Caki2 (cell line): ENCODE measurements around the gene COA5. TPM values are rescaled to one million over a fixed set of nuclear protein-coding genes. Genes with fewer than 3 reads are reported as not detected.

ENCODE experiments used
- DNase-seq: peaks from one replicate; pipeline ENCODE4 v3.0.0-alpha.2; 2015; ENCODE audit warnings: low read depth
- in situ Hi-C: cut with HindIII; loops from 2 replicates; pipeline ENCODE4 v1.10.0; 2016; ENCODE audit warnings: low sequenced_read_pairs, low pct_unique_long_range_greater_than_20kb, mixed read lengths
- total RNA-seq: library from RNA; depleted of rRNA; stranded (reverse); fragments of >200 nt; shearing (Covaris generic); gene quantifications from 2 replicates; pipeline ENCODE4 v1.2.3, GENCODE V29; 2014; ENCODE audit warnings: low replicate concordance; rRNA removed

The COA5 gene, protein sequence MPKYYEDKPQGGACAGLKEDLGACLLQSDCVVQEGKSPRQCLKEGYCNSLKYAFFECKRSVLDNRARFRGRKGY
- total RNA-seq: 20.5 and 68.5 TPM in 2 replicates

- in situ Hi-C loops: loop anchor here (25.0 kb wide), 1 partner anchor 454 kb away; no protein-coding TSS in a partner anchor
- peak; percentile 89 for DNase-seq
These were observed at the start of gene COA5, which contains the start of gene UNC50 for GRCh38 chr2:98608116-98608961. COA5 (minus strand) TSS chr2:98608512; CDS start chr2:98608405, 107 bp downstream. UNC50 (plus strand) TSS chr2:98608589; CDS start chr2:98609760, 1,171 bp downstream.

DNA sequence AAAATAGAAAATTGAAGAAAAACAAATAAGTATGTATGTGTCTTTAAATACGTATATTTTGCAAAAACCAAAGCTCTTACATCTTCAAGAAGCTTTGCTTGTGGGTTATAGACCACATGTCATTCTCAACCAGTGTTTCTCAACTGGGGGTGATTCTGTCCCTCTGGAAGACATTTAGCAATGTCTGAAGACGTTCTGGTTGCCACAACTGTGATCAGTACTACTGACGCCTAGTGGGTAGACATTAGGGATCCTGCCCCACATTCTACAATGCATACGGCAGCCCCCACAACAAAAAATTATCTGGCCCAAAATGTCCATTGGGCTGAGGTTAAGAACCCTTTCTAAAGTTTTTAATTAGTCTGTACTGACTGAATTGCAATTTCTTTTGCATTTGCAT lies 48.5 kb upstream of the COA5 start:
- in situ Hi-C loops: no loop called here
- no peak for DNase-seq

DNA sequence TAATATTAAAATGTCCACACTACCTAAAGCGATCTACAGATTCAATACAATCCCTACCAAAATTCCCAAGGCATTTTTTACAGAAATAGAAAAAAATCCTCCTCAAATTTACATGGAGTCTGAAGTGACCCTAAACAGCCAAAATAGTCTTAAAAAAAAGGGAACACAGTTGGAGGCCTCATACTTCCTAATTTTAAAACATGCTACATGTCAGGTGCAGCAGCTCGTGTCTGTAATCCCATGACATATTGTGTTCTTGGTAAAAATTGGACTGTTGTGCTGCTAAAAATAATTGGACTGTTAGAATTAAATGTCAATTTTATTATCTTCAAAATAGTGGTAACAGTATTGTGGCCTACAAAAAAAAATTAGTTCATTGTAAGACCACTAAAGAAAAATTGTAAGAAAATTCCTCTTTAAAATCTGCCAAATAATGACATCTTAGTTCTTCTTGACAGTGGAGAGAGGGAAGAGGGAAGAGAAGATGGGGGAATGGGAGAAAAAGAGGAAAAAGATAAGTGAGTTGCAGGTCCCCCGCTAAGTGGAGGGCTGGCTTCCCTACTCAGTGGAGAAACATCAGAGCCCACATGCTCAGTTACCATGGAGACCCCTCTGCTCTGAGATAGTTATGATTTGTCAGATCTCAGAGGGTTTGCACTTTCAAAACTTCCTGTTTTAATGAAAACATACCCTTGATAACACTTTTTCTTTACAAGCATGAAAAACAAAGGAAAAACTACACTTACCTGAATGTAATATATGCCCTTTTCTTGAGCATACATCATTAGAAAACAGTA lies 46.6 kb upstream of the COA5 start:
- in situ Hi-C loops: no loop called here
- DNase-seq: no peak

GRCh38 chr2:98650998-98651397 lies 42.7 kb upstream of the COA5 start:
- no peak for DNase-seq
- in situ Hi-C loops: no loop called here

DNA sequence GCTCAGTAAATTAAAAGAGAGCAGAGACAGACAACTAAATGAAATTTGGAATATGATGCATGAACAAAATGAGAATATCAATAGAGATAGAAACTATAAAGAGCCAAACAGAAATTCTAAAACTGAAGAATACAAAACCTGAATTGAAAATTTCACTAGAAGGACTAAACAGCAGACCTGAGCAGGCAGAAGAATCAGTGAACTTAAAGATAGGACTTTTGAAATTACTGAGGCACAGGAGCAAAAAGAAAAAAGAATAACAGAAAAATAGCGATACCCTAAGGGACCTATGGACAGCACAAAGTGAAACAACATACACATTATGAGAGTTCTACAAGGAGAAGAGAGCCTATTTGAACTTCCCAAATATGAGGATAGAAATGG lies 41.7 kb upstream of the COA5 start:
- in situ Hi-C loops: no loop called here
- no peak for DNase-seq

GRCh38 chr2:98649135-98649991 lies 41.1 kb upstream of the COA5 start:
- peak; percentile 71 for DNase-seq
- in situ Hi-C loops: no loop called here

DNA sequence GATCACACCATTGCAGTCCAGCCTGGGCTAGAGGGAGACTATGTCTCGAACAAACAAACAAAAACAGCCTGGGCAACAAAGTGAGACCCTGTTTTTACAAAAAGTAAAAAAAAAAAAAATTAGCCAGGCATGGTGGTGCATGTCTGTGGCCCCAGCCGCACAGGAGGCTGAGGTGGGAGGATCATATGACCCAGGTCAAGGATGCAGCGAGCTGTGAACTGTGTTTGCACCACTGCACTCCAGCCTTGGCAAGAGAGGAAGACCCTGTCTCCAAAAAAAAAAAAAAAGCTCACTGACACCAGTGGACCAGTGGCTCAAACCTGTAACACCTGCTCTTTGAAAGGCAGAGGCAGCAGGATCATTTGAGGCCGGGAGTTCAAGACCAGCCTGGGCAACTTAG lies 40.1 kb upstream of the COA5 start:
- peak; percentile 18 for DNase-seq
- in situ Hi-C loops: no loop called here

- in situ Hi-C loops: no loop called here
- DNase-seq: no peak
These were observed 39.3 kb upstream of the COA5 start for GRCh38 chr2:98647636-98648035.

DNA sequence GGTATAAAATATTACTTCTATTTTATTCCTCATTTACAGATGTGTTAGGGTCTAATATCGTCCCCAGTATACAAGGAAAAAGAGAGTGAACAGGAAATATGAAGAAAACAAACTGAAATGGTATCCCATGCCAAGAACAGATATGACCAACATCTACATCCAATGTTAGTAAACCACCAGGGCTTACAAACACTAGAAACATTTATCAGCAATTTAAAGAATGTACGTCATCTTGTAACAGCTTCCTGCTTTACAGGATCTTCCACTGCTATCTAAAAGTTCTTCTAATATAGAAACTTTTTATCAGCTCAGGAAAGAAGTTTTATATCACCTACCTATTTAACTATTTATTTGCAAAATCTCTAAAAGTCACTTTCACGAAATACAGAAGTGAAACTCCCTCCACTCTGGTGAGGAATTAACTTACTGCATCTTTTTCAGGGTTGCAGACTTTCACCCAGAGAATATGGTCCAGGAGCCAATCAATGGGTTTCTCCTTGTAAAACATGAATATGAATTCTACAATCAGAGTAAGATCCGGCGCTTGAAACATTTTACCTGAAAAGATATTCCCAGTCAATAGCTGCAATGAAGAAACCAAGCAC lies 35.3 kb upstream of the COA5 start:
- DNase-seq: no peak
- in situ Hi-C loops: no loop called here

DNA sequence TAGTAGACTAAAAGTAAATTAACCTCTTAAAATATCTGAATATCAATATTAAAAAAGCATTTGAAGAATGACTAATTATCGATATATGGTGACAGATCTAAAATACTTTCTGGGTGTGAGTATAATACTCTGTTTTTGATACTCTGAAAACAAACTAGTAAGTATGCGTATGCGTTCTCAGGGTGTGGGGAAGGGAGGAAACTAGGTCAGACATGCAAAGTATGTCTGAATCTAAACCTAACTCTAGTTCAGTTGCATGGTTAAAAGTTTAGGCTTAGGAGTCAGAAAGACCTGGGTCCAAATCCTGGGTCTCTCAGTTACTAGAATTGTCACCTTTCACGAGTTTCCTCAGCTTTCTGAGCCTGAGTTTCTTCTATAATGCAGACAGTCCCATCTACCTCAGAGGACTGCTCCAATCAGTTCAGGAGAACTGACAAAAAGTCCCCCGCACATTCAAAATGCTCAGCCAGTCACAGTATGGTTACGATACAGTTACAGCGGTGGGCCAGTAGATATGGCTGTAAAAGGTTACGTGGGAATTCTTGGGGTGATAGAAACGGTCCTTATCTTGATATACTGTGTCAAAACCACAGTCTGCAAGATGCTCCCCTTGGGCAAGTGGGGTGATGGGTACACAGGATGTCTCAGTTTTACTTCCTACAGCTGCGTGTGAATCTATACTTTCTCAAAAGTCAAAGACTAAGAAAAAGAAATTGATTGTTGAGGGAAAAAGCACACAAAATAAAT lies 29.3 kb upstream of the COA5 start:
- no peak for DNase-seq
- in situ Hi-C loops: no loop called here

- in situ Hi-C loops: no loop called here
- DNase-seq: no peak
These were observed 26.2 kb upstream of the COA5 start for GRCh38 chr2:98634406-98635092.

GRCh38 chr2:98632351-98632750 lies 24.0 kb upstream of the COA5 start:
- in situ Hi-C loops: no loop called here
- DNase-seq: no peak

GRCh38 chr2:98623657-98624056 lies 15.3 kb upstream of the COA5 start:
- in situ Hi-C loops: loop anchor here (25.0 kb wide), 1 partner anchor 439 kb away; no protein-coding TSS in a partner anchor
- no peak for DNase-seq

DNA sequence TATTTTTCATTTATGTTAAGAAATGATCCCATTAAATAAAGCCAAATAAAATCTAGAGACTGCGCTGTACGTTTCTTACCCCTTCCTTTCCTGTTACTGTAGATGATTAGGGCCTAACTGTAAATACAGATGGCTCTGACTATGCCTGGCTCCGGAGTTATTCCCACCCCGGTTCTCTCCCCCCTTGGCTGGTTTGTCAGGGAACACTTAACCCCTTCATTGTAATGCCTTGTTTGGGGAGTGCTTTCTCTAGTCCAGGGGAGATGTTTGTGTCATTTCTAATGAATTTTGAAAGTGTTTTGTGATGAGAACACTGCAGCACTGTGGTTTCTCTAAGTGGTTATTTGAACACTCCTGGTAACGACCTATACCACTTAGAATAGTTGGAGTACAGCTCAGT lies 8.8 kb upstream of the COA5 start:
- DNase-seq: no peak
- in situ Hi-C loops: loop anchor here (25.0 kb wide), 1 partner anchor 445 kb away; no protein-coding TSS in a partner anchor

GRCh38 chr2:98615481-98615880 lies 7.2 kb upstream of the COA5 start:
- DNase-seq: no peak

GRCh38 chr2:98614024-98614739 lies 5.9 kb upstream of the COA5 start:
- DNase-seq: no peak
- in situ Hi-C loops: loop anchor here (25.0 kb wide), 1 partner anchor 448 kb away; no protein-coding TSS in a partner anchor

More at GRCh38 chr2:98615481-98615880, 7.2 kb upstream of the COA5 start:
- in situ Hi-C loops: loop anchor here (25.0 kb wide), 1 partner anchor 447 kb away; no protein-coding TSS in a partner anchor
